Breast epithelium (tissue), 4 donors: ENCODE results near the gene SUV39H2. TPM values are rescaled to one million over a fixed set of nuclear protein-coding genes. Genes with fewer than 3 reads are reported as not detected.

Experiments
- DNase-seq, 2 donors: peaks; one replicate each; pipeline ENCODE4 v3.0.0-alpha.2; 2019; ENCODE audit warnings: low spot score in 2 of 2
- H3K27ac ChIP-seq, 2 donors: fragments of 200-600 bp; sonication (generic) in 1 of 2; one replicate each; pipeline ENCODE4 v1.5.1; 2016 to 2019; ENCODE audit warnings: mild to moderate bottlenecking in 1 of 2
- H3K27me3 ChIP-seq, 2 donors: fragments of 200-600 bp; sonication (generic) in 1 of 2; one replicate each; pipeline versions ENCODE4 v1.5.1 to v1.6.0; 2017 to 2019; ENCODE audit warnings: control low read depth in 1 of 2, mild to moderate bottlenecking in 1 of 2
- H3K36me3 ChIP-seq: fragments of 200-600 bp; one replicate; pipeline ENCODE4 v1.5.1; 2019
- H3K4me1 ChIP-seq, 2 donors: fragments of 200-600 bp; sonication (generic); one replicate each; pipeline ENCODE4 v1.5.1; 2016 to 2019; ENCODE audit warnings: control low read depth in 1 of 2
- H3K4me3 ChIP-seq, 3 donors: fragments of 200-600 bp; sonication (generic); 1 replicate in 2 of 3; 2 replicates in 1 of 3; pipeline ENCODE4 v1.5.1; 2016 to 2019; ENCODE audit warnings: mild to moderate bottlenecking in 3 of 3, moderate library complexity in 2 of 3
- H3K9me3 ChIP-seq, 2 donors: fragments of 200-600 bp; sonication (generic) in 1 of 2; one replicate each; pipeline ENCODE4 v1.5.1; 2016 to 2019; ENCODE audit warnings: control low read depth in 1 of 2
- CTCF ChIP-seq, 3 donors: fragments of 450-650 bp; IDR thresholded peaks; one replicate each; pipeline ENCODE4 v1.5.1; 2016 to 2017; ENCODE audit warnings: antibody characterized with exemption in 3 of 3, mild to moderate bottlenecking in 3 of 3, moderate library complexity in 3 of 3
- POLR2A ChIP-seq: fragments of 450-650 bp; IDR thresholded peaks from one replicate; pipeline ENCODE4 v1.6.1; 2016; ENCODE audit warnings: antibody characterized with exemption, mild to moderate bottlenecking, moderate library complexity
- POLR2AphosphoS5 ChIP-seq, 3 donors: sonication (generic); formaldehyde crosslinking; IDR thresholded peaks; one replicate each; pipeline ENCODE4 v1.6.1; 2017; ENCODE audit warnings: antibody characterized with exemption in 3 of 3
- intact Hi-C: fragments of 100-400 bp; cut with DNase I; formaldehyde crosslinking; loops from one replicate; pipeline ENCODE4 v1.15.1; 2023; ENCODE audit warnings: low total_unique reads
- total RNA-seq, 3 donors: library from RNA; depleted of rRNA; stranded (reverse); fragments of >200 nt; gene quantifications; one replicate each; pipeline ENCODE4 v1.1.0, GENCODE V29; 2016

The SUV39H2 gene
- total RNA-seq, result 1 to 10 TPM; 4.6 to 7.5 (median 5.6) TPM

GRCh38 chr10:14878266-14879123, at the start of gene SUV39H2:
Gene SUV39H2 (plus strand): TSS chr10:14878866. CDS start chr10:14878889, 23 bp downstream.
- peak; percentile 94 to 95 for DNase-seq
- no peaks in the 10 kb centered on the region for H3K9me3 ChIP-seq
- TF ChIP-seq POLR2A (no peak), POLR2AphosphoS5 (IDR thresholded peaks at IDR 0.05) (peak; percentile 68 to 78 (median 72)), CTCF (IDR thresholded peaks at IDR 0.05) (no peak)
- H3K27me3 ChIP-seq, result no peaks in the 10 kb centered on the region
- H3K27ac ChIP-seq, result peak within 1 kb of the TSS; percentile 91 to 96
- intact Hi-C loops, result no loop called here
- H3K4me3 ChIP-seq, result peak within 1 kb of the TSS; percentile 84 to 94 (median 84)
- H3K36me3 ChIP-seq, result no peaks in the 10 kb centered on the region
- no peaks in the 10 kb centered on the region for H3K4me1 ChIP-seq

- no peaks in the 10 kb centered on the region for H3K36me3 ChIP-seq
- peaks cover 0 to 7% of the 10 kb centered on the region in 2 donors for H3K4me1 ChIP-seq
- intact Hi-C loops, result no loop called here
- no peak overlapping the region for H3K27ac ChIP-seq
- H3K27me3 ChIP-seq, result no peaks in the 10 kb centered on the region
- TF ChIP-seq CTCF (IDR thresholded peaks at IDR 0.05), result no peak
- TF ChIP-seq POLR2AphosphoS5 (IDR thresholded peaks at IDR 0.05), result no peak
- TF ChIP-seq POLR2A, result no peak
- H3K4me3 ChIP-seq, result no peak overlapping the region
- no peaks in the 10 kb centered on the region for H3K9me3 ChIP-seq
- DNase-seq, result no peak
These were observed 45.6 kb upstream of the SUV39H2 start for GRCh38 chr10:14833106-14833505.

- H3K27me3 ChIP-seq, result no peaks in the 10 kb centered on the region
- no peaks in the 10 kb centered on the region for H3K9me3 ChIP-seq
- intact Hi-C loops, result no loop called here
- H3K36me3 ChIP-seq, result no peaks in the 10 kb centered on the region
- H3K4me3 ChIP-seq, result no peak overlapping the region
- peak overlapping the region in 1 of 2 donors; percentile 96 for H3K27ac ChIP-seq
- no peak for DNase-seq
- peaks cover 0 to 7% of the 10 kb centered on the region in 2 donors for H3K4me1 ChIP-seq
- no peak for TF ChIP-seq POLR2A
- no peak for TF ChIP-seq POLR2AphosphoS5 (IDR thresholded peaks at IDR 0.05)
- no peak for TF ChIP-seq CTCF (IDR thresholded peaks at IDR 0.05)
These were observed 42.5 kb upstream of the SUV39H2 start for GRCh38 chr10:14836208-14836607.

- no peaks in the 10 kb centered on the region for H3K9me3 ChIP-seq
- intact Hi-C loops, result no loop called here
- peaks cover 5% of the 10 kb centered on the region for H3K36me3 ChIP-seq
- peak overlapping the region; percentile 94 to 99 (median 98) for H3K4me3 ChIP-seq
- DNase-seq, result no peak
- H3K27ac ChIP-seq, result peak overlapping the region; percentile 96 to 98
- no peaks in the 10 kb centered on the region for H3K27me3 ChIP-seq
- TF ChIP-seq POLR2AphosphoS5 (IDR thresholded peaks at IDR 0.05) (no peak), POLR2A (no peak), CTCF (IDR thresholded peaks at IDR 0.05) (no peak)
- H3K4me1 ChIP-seq, result peaks cover 0 to 7% of the 10 kb centered on the region in 2 donors
These were observed 41.5 kb upstream of the SUV39H2 start for GRCh38 chr10:14837003-14837756.
